ENCODE results near the gene MAMSTR. TPM values are rescaled to one million over a fixed set of nuclear protein-coding genes. Genes with fewer than 3 reads are reported as not detected.

The MAMSTR gene
- total and polyA plus RNA-seq, 9 of the 15 experiments (the other 6 are each of a cell fraction or from before 2014, with no cell fraction given), result 0.08 to 1.00 (median 0.40) TPM; not detected in 1

GRCh38 chr19:48678201-48678600, 41.3 kb downstream of the MAMSTR start (continued):
- TF ChIP-seq ZNF740 (CRISPR knock-in tag; IDR thresholded peaks at IDR 0.05), result no peak
- no peak for TF ChIP-seq ZNF740 (tag; IDR thresholded peaks at IDR 0.05)
- TF ChIP-seq ARID4B (CRISPR knock-in tag; IDR thresholded peaks at IDR 0.05), result no peak
- TF ChIP-seq XRCC5 (IDR thresholded peaks at IDR 0.05; ENCODE audit: low read depth, low read length), result no peak
- peak in 1 of 2 experiments; percentile 73; a peak in 1 of 4 replicates for TF ChIP-seq RCOR1 (IDR thresholded peaks at IDR 0.05; ENCODE audit: borderline replicate concordance in 1 of 2, low read depth in 2 of 2, low read length in 2 of 2)
- TF ChIP-seq CC2D1A (IDR thresholded peaks at IDR 0.05), result no peak
- no peak for TF ChIP-seq ZBTB43 (CRISPR knock-in tag; IDR thresholded peaks at IDR 0.05)
- no peak for TF ChIP-seq KDM2B (CRISPR knock-in tag; IDR thresholded peaks at IDR 0.05)
- no peak for TF ChIP-seq ZNF75A (CRISPR knock-in tag; IDR thresholded peaks at IDR 0.05)
- TF ChIP-seq CBX8 (IDR thresholded peaks at IDR 0.05; ENCODE audit: borderline replicate concordance, extremely low read depth, low read depth, low read length, poor library complexity, severe bottlenecking), result no peak
- TF ChIP-seq LEF1 (IDR thresholded peaks at IDR 0.05), result no peak
- no peak for TF ChIP-seq ZNF589 (CRISPR knock-in tag; IDR thresholded peaks at IDR 0.05; ENCODE audit: low read depth)
- TF ChIP-seq ZNF57 (CRISPR knock-in tag; IDR thresholded peaks at IDR 0.05), result no peak
- TF ChIP-seq CREB3L1 (IDR thresholded peaks at IDR 0.05; ENCODE audit: borderline replicate concordance, low read depth), result no peak
- no peak for TF ChIP-seq CBX1 (IDR thresholded peaks at IDR 0.05; ENCODE audit: low read depth)
- no peak for TF ChIP-seq RBM34 (IDR thresholded peaks at IDR 0.05; ENCODE audit: borderline replicate concordance, insufficient read depth, low read length)
- no peak for TF ChIP-seq ZBTB12 (CRISPR knock-in tag; IDR thresholded peaks at IDR 0.05)
- TF ChIP-seq ZNF224 (CRISPR knock-in tag; IDR thresholded peaks at IDR 0.05), result no peak
- no peak for TF ChIP-seq RBM25 (IDR thresholded peaks at IDR 0.05; ENCODE audit: low read depth, low read length, severe bottlenecking)

Measured in K562 (cell line).